Naive thymus-derived CD4-positive, alpha-beta T cell (primary cell): ENCODE results near the gene ZBTB20. TPM values are rescaled to one million over a fixed set of nuclear protein-coding genes. Genes with fewer than 3 reads are reported as not detected.

Experiments
- ATAC-seq: fragments of 150-1000 bp; cut with Tn5 transposase; 2 replicates; pipeline ENCODE4 v1.10.0; 2021; ENCODE audit warnings: mild to moderate bottlenecking, moderate library complexity
- CTCF ChIA-PET: fragments of 350-600 bp; sonication (Branson Sonifier 250); formaldehyde crosslinking; loops from one replicate; lab custom pipeline; 2021; ENCODE audit warnings: antibody characterized with exemption; lab: Charles Lee
- POLR2A ChIA-PET: fragments of 350-600 bp; sonication (Branson Sonifier 250); formaldehyde crosslinking; loops from one replicate; lab custom pipeline; 2021; ENCODE audit warnings: antibody characterized with exemption, inconsistent platforms; lab: Charles Lee
- DNase-seq, 9 donors: peaks; one replicate each; pipeline versions ENCODE4 v3.0.0 to v3.0.0-alpha.2; 2020 to 2022; ENCODE audit warnings: mixed read lengths in 1 of 9
- H3K27ac ChIP-seq: one replicate; pipeline ENCODE4 v1.7.0; 2013; ENCODE audit warnings: mild to moderate bottlenecking, low read depth, low read length, moderate library complexity
- H3K27me3 ChIP-seq, 2 donors: one replicate each; pipeline ENCODE4 v1.7.0; 2013; ENCODE audit warnings: low read length in 2 of 2, mild to moderate bottlenecking in 2 of 2, moderate library complexity in 2 of 2; ENCODE audit not compliant: control insufficient read depth in 2 of 2, insufficient read depth in 2 of 2
- H3K36me3 ChIP-seq, 3 experiments: 1 replicate in 2 of 3; 2 replicates in 1 of 3; pipeline ENCODE4 v1.7.0; 2013; ENCODE audit warnings: low read length in 3 of 3, mild to moderate bottlenecking in 3 of 3, moderate library complexity in 1 of 3; ENCODE audit not compliant: insufficient read depth in 3 of 3, control insufficient read depth in 2 of 3
- H3K4me1 ChIP-seq, 2 donors: one replicate each; pipeline ENCODE4 v1.7.0; 2013; ENCODE audit warnings: low read length in 2 of 2, mild to moderate bottlenecking in 2 of 2, moderate library complexity in 1 of 2; ENCODE audit not compliant: control insufficient read depth in 2 of 2, insufficient read depth in 2 of 2
- H3K4me3 ChIP-seq: 2 replicates; pipeline ENCODE4 v1.7.0; 2013; ENCODE audit warnings: mild to moderate bottlenecking, low read length
- H3K9me3 ChIP-seq, 3 experiments: 1 replicate in 2 of 3; 2 replicates in 1 of 3; pipeline ENCODE4 v1.7.0; 2013; ENCODE audit warnings: low read length in 3 of 3; ENCODE audit not compliant: control insufficient read depth in 2 of 3
- H3K27ac Mint-ChIP-seq, 9 donors: one replicate each; pipeline ENCODE4 v1.8.0; 2020 to 2022; ENCODE audit warnings: mixed read lengths in 9 of 9, mild to moderate bottlenecking in 8 of 9, moderate library complexity in 5 of 9, inconsistent platforms in 2 of 9
- H3K27me3 Mint-ChIP-seq, 5 donors: one replicate each; pipeline ENCODE4 v1.8.0; 2021 to 2022; ENCODE audit warnings: mixed read lengths in 5 of 5, mild to moderate bottlenecking in 1 of 5
- H3K36me3 Mint-ChIP-seq, 5 donors: one replicate each; pipeline ENCODE4 v1.8.0; 2020 to 2022; ENCODE audit warnings: mixed read lengths in 5 of 5, mild to moderate bottlenecking in 3 of 5, inconsistent platforms in 1 of 5
- H3K4me1 Mint-ChIP-seq, 7 donors: one replicate each; pipeline ENCODE4 v1.8.0; 2020 to 2022; ENCODE audit warnings: mixed read lengths in 7 of 7, mild to moderate bottlenecking in 3 of 7, inconsistent platforms in 1 of 7
- H3K4me3 Mint-ChIP-seq, 10 donors: one replicate each; pipeline ENCODE4 v1.8.0; 2020 to 2022; ENCODE audit warnings: mild to moderate bottlenecking in 10 of 10, mixed read lengths in 10 of 10, moderate library complexity in 6 of 10, inconsistent platforms in 2 of 10
- H3K9me3 Mint-ChIP-seq, 11 donors: one replicate each; pipeline ENCODE4 v1.8.0; 2020 to 2022; ENCODE audit warnings: mixed read lengths in 11 of 11, mild to moderate bottlenecking in 4 of 11, inconsistent platforms in 1 of 11, moderate library complexity in 1 of 11
- intact Hi-C, 2 donors: fragments of 100-400 bp; cut with micrococcal nuclease; formaldehyde crosslinking; loops; one replicate each; pipeline ENCODE4 v1.15.1; 2023
- polyA plus RNA-seq, 2 donors: library from polyadenylated mRNA; unstranded; fragments of 300-500 nt; fragmentation: Illumina TruSeq; gene quantifications; one replicate each; pipeline ENCODE4 v1.2.3, GENCODE V29; 2021
- total RNA-seq, 6 experiments: library from RNA in 5 of 6; stranded (reverse) in 5 of 6; gene quantifications; 1 replicate in 5 of 6; 2 replicates in 1 of 6; pipeline ENCODE4 v1.2.3 and lab custom pipeline; 2021 to 2026

The ZBTB20 gene
- total and polyA plus RNA-seq, 7 experiments from 2014 or later, result 14.9 to 69.5 (median 59.2) TPM

GRCh38 chr3:114838025-114838424 is 309.1 kb downstream of the ZBTB20 start:
- intact Hi-C loops, result no loop called here
- Mint-ChIP-seq H3K9me3 (no peaks in the 10 kb centered on the region), H3K4me3 (no peak overlapping the region), H3K4me1 (peaks cover 0 to 27% (median 13%) of the 10 kb centered on the region in 7 donors), H3K27me3 (no peaks in the 10 kb centered on the region), H3K27ac (no peak overlapping the region), H3K36me3 (peaks cover 0 to 53% (median 30%) of the 10 kb centered on the region in 5 donors)
- Histone ChIP-seq H3K36me3 (no peaks in the 10 kb centered on the region), H3K27me3 (no peaks in the 10 kb centered on the region), H3K9me3 (no peaks in the 10 kb centered on the region), H3K27ac (no peak overlapping the region), H3K4me1 (no peaks in the 10 kb centered on the region), H3K4me3 (no peak overlapping the region)
- ATAC-seq, result no peak
- POLR2A ChIA-PET, result no interaction called here
- CTCF ChIA-PET, result no interaction called here
- no peak for DNase-seq

GRCh38 chr3:114834175-114834940 is 312.7 kb downstream of the ZBTB20 start:
- intact Hi-C loops, result no loop called here
- Mint-ChIP-seq H3K27ac (no peak overlapping the region), H3K27me3 (no peaks in the 10 kb centered on the region), H3K4me3 (no peak overlapping the region), H3K36me3 (peaks cover 0 to 24% (median 20%) of the 10 kb centered on the region in 5 donors), H3K9me3 (no peaks in the 10 kb centered on the region), H3K4me1 (peaks cover 0 to 35% (median 13%) of the 10 kb centered on the region in 7 donors)
- ChIA-PET POLR2A (no interaction called here), CTCF (no interaction called here)
- Histone ChIP-seq H3K27me3 (no peaks in the 10 kb centered on the region), H3K4me1 (no peaks in the 10 kb centered on the region), H3K9me3 (no peaks in the 10 kb centered on the region), H3K27ac (no peak overlapping the region), H3K4me3 (no peak overlapping the region), H3K36me3 (no peaks in the 10 kb centered on the region)
- ATAC-seq (no peak), DNase-seq (no peak)

- no peak overlapping the region for H3K27ac ChIP-seq
- ChIA-PET CTCF (interaction anchor here (0.8 kb wide), 1 partner anchor 1669 kb away, joined by 3 read pairs; no protein-coding TSS in a partner anchor), POLR2A (interaction anchor here (0.9 kb wide), 1 partner anchor 9 kb away, joined by 5 read pairs; no protein-coding TSS in a partner anchor)
- intact Hi-C loops, result no loop called here
- no peak overlapping the region for H3K4me3 ChIP-seq
- Mint-ChIP-seq H3K9me3 (no peaks in the 10 kb centered on the region), H3K27ac (no peak overlapping the region), H3K27me3 (no peaks in the 10 kb centered on the region), H3K36me3 (peaks cover 0 to 6% (median 0%) of the 10 kb centered on the region in 5 donors), H3K4me3 (no peak overlapping the region), H3K4me1 (peaks cover 0 to 21% (median 6%) of the 10 kb centered on the region in 7 donors)
- no peaks in the 10 kb centered on the region for H3K9me3 ChIP-seq
- no peaks in the 10 kb centered on the region for H3K27me3 ChIP-seq
- ATAC-seq (no peak), DNase-seq (no peak)
- no peaks in the 10 kb centered on the region for H3K36me3 ChIP-seq
- no peaks in the 10 kb centered on the region for H3K4me1 ChIP-seq
Measured at GRCh38 chr3:114831861-114832260, 315.2 kb downstream of the ZBTB20 start.

- H3K36me3 Mint-ChIP-seq, result no peaks in the 10 kb centered on the region
- POLR2A ChIA-PET, result no interaction called here
- no peak overlapping the region for H3K4me3 Mint-ChIP-seq
- DNase-seq (no peak), ATAC-seq (no peak)
- peaks cover 0 to 12% (median 5%) of the 10 kb centered on the region in 7 donors for H3K4me1 Mint-ChIP-seq
- H3K27me3 ChIP-seq, result no peaks in the 10 kb centered on the region
- no peaks in the 10 kb centered on the region for H3K27me3 Mint-ChIP-seq
- intact Hi-C loops, result no loop called here
- H3K4me1 ChIP-seq, result no peaks in the 10 kb centered on the region
- H3K9me3 ChIP-seq, result no peaks in the 10 kb centered on the region
- no peaks in the 10 kb centered on the region for H3K36me3 ChIP-seq
- H3K9me3 Mint-ChIP-seq, result no peaks in the 10 kb centered on the region
- no peak overlapping the region for H3K4me3 ChIP-seq
- H3K27ac ChIP-seq, result no peak overlapping the region
- CTCF ChIA-PET, result no interaction called here
- no peak overlapping the region for H3K27ac Mint-ChIP-seq
Measured at GRCh38 chr3:114830652-114831051, 316.4 kb downstream of the ZBTB20 start.

GRCh38 chr3:114829783-114830182 is 317.3 kb downstream of the ZBTB20 start:
- H3K4me1 ChIP-seq, result no peaks in the 10 kb centered on the region
- ChIA-PET CTCF (no interaction called here), POLR2A (no interaction called here)
- no peaks in the 10 kb centered on the region for H3K36me3 ChIP-seq
- Mint-ChIP-seq H3K27me3 (no peaks in the 10 kb centered on the region), H3K27ac (no peak overlapping the region), H3K4me3 (no peak overlapping the region), H3K36me3 (no peaks in the 10 kb centered on the region), H3K9me3 (no peaks in the 10 kb centered on the region), H3K4me1 (peaks cover 0 to 12% (median 5%) of the 10 kb centered on the region in 7 donors)
- no peak for DNase-seq
- no peak overlapping the region for H3K27ac ChIP-seq
- H3K9me3 ChIP-seq, result no peaks in the 10 kb centered on the region
- H3K27me3 ChIP-seq, result no peaks in the 10 kb centered on the region
- H3K4me3 ChIP-seq, result no peak overlapping the region
- ATAC-seq, result no peak
- intact Hi-C loops, result loop anchor here in 1 of 2 donors (5.0 to 10.0 kb wide), 4 partner anchors 265 to 988 kb away; no protein-coding TSS in a partner anchor

- Mint-ChIP-seq H3K27me3 (no peaks in the 10 kb centered on the region), H3K36me3 (no peaks in the 10 kb centered on the region), H3K4me3 (no peak overlapping the region), H3K4me1 (peaks cover 0 to 11% (median 4%) of the 10 kb centered on the region in 7 donors), H3K27ac (no peak overlapping the region), H3K9me3 (no peaks in the 10 kb centered on the region)
- H3K36me3 ChIP-seq, result no peaks in the 10 kb centered on the region
- peak; percentile 50 for ATAC-seq
- ChIA-PET CTCF (interaction anchor here (1.1 kb wide), 1 partner anchor 194 kb away, joined by 3 read pairs; no protein-coding TSS in a partner anchor), POLR2A (no interaction called here)
- peak in 2 of 9 donors; percentile 11 to 18 for DNase-seq
- no peak overlapping the region for H3K4me3 ChIP-seq
- H3K27ac ChIP-seq, result no peak overlapping the region
- no peaks in the 10 kb centered on the region for H3K27me3 ChIP-seq
- intact Hi-C loops, result loop anchor here (1.0 to 10.0 kb wide), 9 partner anchors 213 to 990 kb away; no protein-coding TSS in a partner anchor
- H3K4me1 ChIP-seq, result no peaks in the 10 kb centered on the region
- H3K9me3 ChIP-seq, result no peaks in the 10 kb centered on the region
Measured at GRCh38 chr3:114827495-114827894, 319.6 kb downstream of the ZBTB20 start.
